DMS153 treated with DMSO at 0.1 percent for 48 hours (cell line): ENCODE data around the gene NLK.
A peak's percentile ranks its signal among the peaks of the same experiment; 100 is the strongest.
"Not testable (repeated sequence)": the region's sequence is repeated elsewhere in the genome, so short reads cannot be mapped to it uniquely, and the experiment has no call there.

ENCODE experiments used
- DNase-seq: peaks from one replicate; lab custom pipeline; 2025; ENCODE audit not compliant: unreplicated experiment; lab: John Stamatoyannopoulos, UW

NLK gene

DNA sequence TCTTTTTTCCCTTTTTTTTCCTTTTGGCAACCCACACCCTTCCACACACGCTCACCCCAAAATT lies at the start of gene NLK:
TSS of gene NLK (plus strand) at position 21 of the 64 bp plus-strand sequence. CDS start 197 bp downstream, outside the sequence.
- DNase-seq = no peak

DNA sequence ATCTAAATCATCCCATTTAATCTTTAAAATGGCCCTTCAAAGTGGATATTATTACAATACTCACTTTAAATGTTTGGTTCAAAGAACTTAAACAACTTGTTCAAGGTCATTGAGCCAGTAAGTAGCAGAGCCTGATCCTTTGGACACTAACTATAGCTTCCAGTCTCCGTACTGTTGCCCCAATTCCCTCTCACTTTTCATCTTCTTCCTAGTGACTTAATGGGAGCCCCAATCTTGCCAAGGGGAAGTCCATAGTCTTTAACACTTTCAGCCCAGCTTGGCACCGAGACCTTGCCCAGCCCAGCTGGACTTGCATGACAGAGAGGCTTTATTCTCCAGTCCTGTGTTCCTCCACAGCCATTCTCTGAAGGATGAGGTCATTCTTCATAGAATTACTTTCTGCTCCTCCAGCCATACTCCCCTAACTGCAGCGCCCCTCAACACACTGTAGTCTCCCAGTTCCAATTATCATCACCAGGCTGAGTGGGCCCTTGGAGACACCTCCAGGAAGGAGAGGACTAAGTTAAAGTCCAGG lies 49.2 kb upstream of the NLK start:
- DNase-seq = no peak

DNA sequence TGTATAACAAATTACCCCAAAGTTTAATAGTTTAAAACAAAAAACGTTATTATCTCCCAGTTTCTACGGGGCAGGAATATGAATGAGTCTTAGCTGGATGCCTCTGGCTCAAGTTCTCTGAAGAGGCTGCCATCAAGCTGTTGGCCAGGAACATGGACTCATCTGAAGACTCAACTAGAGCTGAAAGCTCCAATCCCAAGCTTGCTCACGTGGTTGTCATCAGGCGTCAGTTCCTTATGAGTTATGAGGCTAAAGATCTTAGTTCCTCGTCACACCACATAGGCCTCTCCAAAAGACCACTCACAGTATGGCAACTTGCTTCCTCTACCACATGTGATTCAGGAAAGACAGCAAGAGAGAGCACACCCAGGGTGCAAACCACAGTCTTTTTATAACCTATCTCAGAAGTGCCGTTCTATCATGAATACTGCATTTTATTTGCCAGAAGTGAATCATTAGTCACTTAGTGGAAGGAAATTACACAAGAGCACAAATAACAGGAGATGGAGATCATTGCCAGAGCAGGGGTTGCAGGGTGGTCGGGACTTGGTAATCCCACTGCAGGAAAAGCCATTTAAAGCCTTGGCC lies 48.7 kb upstream of the NLK start:
- no peak for DNase-seq

DNA sequence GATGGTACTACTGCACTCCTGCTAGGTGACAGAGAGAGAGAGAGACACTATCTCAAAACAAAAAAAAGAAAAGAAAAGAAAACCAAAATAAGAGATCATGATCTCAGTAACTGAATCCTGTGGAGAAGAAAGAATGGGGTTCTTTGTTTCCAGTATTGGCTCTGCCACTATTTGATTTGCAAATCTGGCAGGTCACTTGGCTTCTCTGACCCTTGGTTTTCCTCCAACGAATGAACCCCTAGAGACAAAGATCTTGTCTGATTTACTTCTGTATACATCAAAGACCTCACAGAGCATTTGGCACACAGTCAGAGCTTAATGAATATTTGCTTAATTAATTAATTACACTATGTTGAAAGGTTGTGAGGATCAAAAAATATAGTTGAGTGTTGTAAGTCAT lies 47.9 kb upstream of the NLK start:
- DNase-seq = no peak

GRCh38 chr17:27995554-27995953 lies 46.9 kb upstream of the NLK start:
- DNase-seq = no peak

DNA sequence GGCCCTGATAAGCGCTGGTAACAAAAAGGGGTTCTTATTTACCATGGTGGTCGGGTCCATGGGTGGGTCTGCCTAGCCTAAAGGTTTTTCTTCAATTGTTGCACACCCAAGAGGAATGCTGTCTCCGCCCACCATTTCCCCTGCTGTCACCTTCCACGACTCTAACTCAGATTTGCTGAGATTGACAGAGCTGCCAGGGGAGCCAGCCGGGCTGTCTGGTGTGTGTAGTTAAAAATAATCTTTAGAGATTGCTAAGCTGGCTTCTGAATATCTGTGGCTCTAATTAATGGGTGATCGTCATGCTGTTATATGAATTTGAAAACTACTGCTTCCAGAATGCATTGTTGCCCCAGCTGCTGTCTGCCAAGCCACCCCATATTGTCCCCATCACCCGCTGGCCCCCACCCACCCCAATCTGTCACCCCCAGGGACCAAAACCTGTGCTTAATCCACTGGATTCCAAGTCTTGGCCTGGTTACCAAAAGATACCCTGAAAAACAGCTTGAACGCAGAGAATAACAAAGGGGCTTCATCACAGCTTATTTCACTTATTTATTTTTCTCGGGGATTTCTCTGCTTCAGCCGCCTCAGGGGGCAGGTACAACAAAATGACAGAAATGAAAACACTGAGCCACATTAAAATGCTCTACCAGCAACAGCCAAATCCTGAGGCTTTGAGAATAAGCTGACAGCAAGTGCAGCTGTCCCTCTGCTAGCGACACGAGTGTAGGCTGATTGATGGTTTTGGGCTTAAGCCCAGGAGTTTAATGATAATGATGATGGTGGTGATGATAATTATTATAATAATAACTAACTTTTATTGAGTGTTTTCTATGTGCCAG lies 46.1 kb upstream of the NLK start:
- DNase-seq = no peak

GRCh38 chr17:27997044-27997401 lies 45.5 kb upstream of the NLK start:
- no peak for DNase-seq

- DNase-seq = no peak
Observed at GRCh38 chr17:27997522-27997921, 45.0 kb upstream of the NLK start.

DNA sequence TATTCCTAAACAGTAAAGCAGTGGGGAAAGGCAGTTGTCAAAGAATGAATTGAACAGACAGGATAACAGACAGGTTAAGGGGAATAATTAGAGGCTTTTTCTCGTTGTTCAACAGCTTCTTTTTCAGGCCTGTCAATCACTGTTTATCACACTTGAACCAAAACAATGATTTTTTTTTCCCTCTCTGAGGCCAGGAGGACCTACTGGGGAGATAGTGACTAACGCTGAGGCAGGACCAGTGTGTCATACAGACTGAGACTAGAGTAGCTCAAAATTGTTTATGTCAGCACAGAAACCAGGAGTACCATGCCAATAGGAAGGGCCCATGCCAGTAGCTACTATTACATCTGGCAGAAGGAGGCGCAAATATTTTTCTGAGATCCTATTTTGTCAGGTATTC lies 41.3 kb upstream of the NLK start:
- no peak for DNase-seq

DNA sequence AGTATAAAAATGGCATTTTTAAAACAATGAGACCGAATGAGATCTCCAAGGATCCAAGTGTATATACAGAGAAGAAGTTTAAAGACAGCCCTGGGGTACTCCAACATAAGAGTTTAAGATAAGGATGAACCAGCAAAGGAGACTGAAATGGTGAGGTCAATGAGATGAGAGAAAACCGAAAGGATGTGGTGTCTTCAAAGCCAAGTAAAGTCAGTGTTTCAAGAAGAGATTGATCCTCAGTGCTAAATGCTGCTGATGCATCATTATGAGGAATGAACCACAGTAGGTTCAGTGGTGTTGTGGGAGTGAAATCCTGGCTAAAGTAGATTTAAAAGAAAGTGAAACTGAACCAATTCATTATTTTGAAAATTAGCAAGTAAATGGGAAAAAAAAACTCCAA lies 38.1 kb upstream of the NLK start:
- DNase-seq = no peak

- DNase-seq = not testable (repeated sequence)
Observed at GRCh38 chr17:28007925-28008324, 34.6 kb upstream of the NLK start.

GRCh38 chr17:28008513-28008912 lies 34.0 kb upstream of the NLK start:
- no peak for DNase-seq

- DNase-seq = no peak
Observed at GRCh38 chr17:28010406-28010805, 32.1 kb upstream of the NLK start.

DNA sequence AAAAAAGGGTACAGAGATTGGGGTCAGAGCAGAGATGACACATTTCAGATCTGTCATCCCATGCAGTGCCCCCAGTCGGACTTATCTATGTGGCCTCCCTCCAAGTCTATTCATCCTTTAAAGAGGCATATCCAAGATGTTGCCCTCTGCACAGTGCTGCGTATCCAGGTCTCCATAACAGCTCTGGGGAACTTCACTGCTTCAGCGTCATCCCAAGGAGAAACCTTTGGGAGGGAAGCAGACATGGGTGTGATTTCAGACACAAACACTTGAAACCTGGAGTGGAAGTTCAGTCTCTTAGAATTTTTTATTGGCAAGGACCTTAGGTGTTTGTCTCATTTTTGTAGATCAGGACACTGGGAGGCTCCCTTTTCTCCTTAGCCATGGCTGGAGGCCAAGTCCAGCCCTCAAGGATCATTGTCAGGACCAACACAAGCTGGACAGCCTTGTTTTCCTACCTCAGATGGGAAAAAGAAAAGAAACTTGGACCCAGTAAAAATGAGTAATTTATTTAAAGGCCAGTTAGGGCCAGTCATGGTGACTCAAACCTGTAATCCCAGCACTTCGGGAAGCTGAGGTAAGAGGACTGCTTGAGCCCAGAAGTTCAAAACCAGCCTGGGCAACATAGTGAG lies 23.9 kb upstream of the NLK start:
- DNase-seq = no peak

GRCh38 chr17:28020515-28020914 lies 22.0 kb upstream of the NLK start:
- DNase-seq = no peak

- DNase-seq = no peak
Observed at GRCh38 chr17:28029044-28029443, 13.4 kb upstream of the NLK start.

DNA sequence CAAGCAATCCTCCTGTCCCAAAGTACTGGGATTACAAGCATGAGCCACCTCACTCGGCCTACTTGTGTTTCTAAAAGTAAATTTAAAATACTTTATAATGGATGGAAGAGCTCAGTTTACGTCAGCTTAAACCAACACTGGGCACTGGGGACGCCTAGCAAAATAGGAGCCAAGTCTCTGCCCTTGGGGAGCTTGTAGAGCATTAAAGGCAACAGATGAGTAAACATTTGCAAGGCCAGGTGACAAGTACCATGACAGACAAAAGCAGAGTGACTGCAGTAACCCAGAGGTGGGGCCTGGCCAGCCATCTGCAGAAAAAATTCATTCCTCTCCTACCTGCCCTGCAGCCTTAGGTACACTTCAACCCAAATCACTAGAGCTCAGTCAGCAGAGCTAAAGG lies 12.1 kb upstream of the NLK start:
- DNase-seq = peak; percentile 83

- no peak for DNase-seq
Observed at GRCh38 chr17:28031174-28031573, 11.3 kb upstream of the NLK start.

- no peak for DNase-seq
Observed at GRCh38 chr17:28033972-28034714, 8.3 kb upstream of the NLK start.

DNA sequence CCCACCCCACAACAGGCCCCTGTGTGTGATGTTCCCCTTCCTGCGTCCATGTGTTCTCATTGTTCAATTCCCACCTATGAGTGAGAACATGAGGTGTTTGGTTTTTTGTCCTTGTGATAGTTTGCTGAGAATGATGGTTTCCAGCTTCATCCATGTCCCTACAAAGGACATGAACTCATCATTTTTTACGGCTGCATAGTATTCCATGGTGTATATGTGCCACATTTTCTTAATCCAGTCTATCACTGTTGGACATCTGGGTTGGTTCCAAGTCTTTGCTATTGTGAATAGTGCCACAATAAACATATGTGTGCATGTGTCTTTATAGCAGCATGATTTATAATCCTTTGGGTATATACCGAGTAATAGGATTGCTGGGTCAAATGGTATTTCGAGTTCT lies 7.0 kb upstream of the NLK start:
- DNase-seq = not testable (repeated sequence)

GRCh38 chr17:28035884-28036283 lies 6.6 kb upstream of the NLK start:
- not testable (repeated sequence) for DNase-seq

DNA sequence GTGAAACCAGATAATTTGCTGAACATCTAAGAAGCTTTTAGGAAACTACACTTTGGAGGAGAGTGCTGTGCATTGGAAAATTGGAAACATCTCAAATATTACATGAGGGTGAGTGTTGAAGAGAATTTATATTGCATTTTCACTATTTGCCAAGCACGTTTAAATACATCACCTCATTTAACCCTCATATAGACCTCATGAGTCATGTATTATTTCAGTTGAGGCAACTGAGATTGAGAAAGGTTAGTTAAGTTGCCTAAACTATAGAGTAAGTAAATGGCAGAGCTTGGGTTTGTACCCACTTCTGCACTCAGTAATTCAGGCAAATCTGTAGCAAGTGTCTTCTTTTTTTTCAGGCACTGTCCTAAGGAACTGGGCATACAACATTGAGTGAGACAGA lies 3.7 kb upstream of the NLK start:
- DNase-seq = no peak
